ENCODE results near the gene TMEM140.

Gene TMEM140

GRCh38 chr7:135160098-135160857 is 12.4 kb downstream of the TMEM140 start:
- no peak overlapping the region for H3K4me3 ChIP-seq (ENCODE audit: low read length)
- H3K27me3 ChIP-seq (ENCODE audit: control insufficient read depth, insufficient read depth, low read length), result no peaks in the 10 kb centered on the region
- no peak overlapping the region for H3K9ac ChIP-seq (ENCODE audit: low read length)
- no peaks in the 10 kb centered on the region for H3K36me3 ChIP-seq (ENCODE audit: control insufficient read depth, insufficient read depth, low read length)
- no peaks in the 10 kb centered on the region for H3K9me3 ChIP-seq (ENCODE audit: control insufficient read depth, low read length)
- peaks cover 31% of the 10 kb centered on the region for H3K4me1 ChIP-seq (ENCODE audit: control insufficient read depth, insufficient read depth, low read length)

- H3K9ac ChIP-seq (ENCODE audit: low read length), result no peak overlapping the region
- H3K4me3 ChIP-seq (ENCODE audit: low read length), result no peak overlapping the region
- H3K9me3 ChIP-seq (ENCODE audit: control insufficient read depth, low read length), result no peaks in the 10 kb centered on the region
- no peaks in the 10 kb centered on the region for H3K36me3 ChIP-seq (ENCODE audit: control insufficient read depth, insufficient read depth, low read length)
- peaks cover 31% of the 10 kb centered on the region for H3K4me1 ChIP-seq (ENCODE audit: control insufficient read depth, insufficient read depth, low read length)
- no peaks in the 10 kb centered on the region for H3K27me3 ChIP-seq (ENCODE audit: control insufficient read depth, insufficient read depth, low read length)
Measured at GRCh38 chr7:135160858-135161653, 13.2 kb downstream of the TMEM140 start.

- no peaks in the 10 kb centered on the region for H3K36me3 ChIP-seq (ENCODE audit: control insufficient read depth, insufficient read depth, low read length)
- no peak overlapping the region for H3K4me3 ChIP-seq (ENCODE audit: low read length)
- no peak overlapping the region for H3K9ac ChIP-seq (ENCODE audit: low read length)
- H3K27me3 ChIP-seq (ENCODE audit: control insufficient read depth, insufficient read depth, low read length), result no peaks in the 10 kb centered on the region
- H3K4me1 ChIP-seq (ENCODE audit: control insufficient read depth, insufficient read depth, low read length), result peaks cover 31% of the 10 kb centered on the region
- no peaks in the 10 kb centered on the region for H3K9me3 ChIP-seq (ENCODE audit: control insufficient read depth, low read length)
Measured at GRCh38 chr7:135161669-135162068, 13.8 kb downstream of the TMEM140 start.

- H3K4me1 ChIP-seq (ENCODE audit: control insufficient read depth, insufficient read depth, low read length), result peaks cover 33% of the 10 kb centered on the region
- H3K36me3 ChIP-seq (ENCODE audit: control insufficient read depth, insufficient read depth, low read length), result no peaks in the 10 kb centered on the region
Measured at GRCh38 chr7:135162382-135163001, 14.6 kb downstream of the TMEM140 start.

GRCh38 chr7:135164357-135165061 is 16.6 kb downstream of the TMEM140 start:
- no peaks in the 10 kb centered on the region for H3K36me3 ChIP-seq (ENCODE audit: control insufficient read depth, insufficient read depth, low read length)
- no peaks in the 10 kb centered on the region for H3K27me3 ChIP-seq (ENCODE audit: control insufficient read depth, insufficient read depth, low read length)
- H3K9ac ChIP-seq (ENCODE audit: low read length), result no peak overlapping the region
- H3K4me1 ChIP-seq (ENCODE audit: control insufficient read depth, insufficient read depth, low read length), result peaks cover 49% of the 10 kb centered on the region
- no peak overlapping the region for H3K4me3 ChIP-seq (ENCODE audit: low read length)
- no peaks in the 10 kb centered on the region for H3K9me3 ChIP-seq (ENCODE audit: control insufficient read depth, low read length)

More at GRCh38 chr7:135162382-135163001, 14.6 kb downstream of the TMEM140 start:
- H3K27me3 ChIP-seq (ENCODE audit: control insufficient read depth, insufficient read depth, low read length), result no peaks in the 10 kb centered on the region
- no peaks in the 10 kb centered on the region for H3K9me3 ChIP-seq (ENCODE audit: control insufficient read depth, low read length)
- H3K4me3 ChIP-seq (ENCODE audit: low read length), result no peak overlapping the region
- no peak overlapping the region for H3K9ac ChIP-seq (ENCODE audit: low read length)

- H3K36me3 ChIP-seq (ENCODE audit: control insufficient read depth, insufficient read depth, low read length), result no peaks in the 10 kb centered on the region
- no peak overlapping the region for H3K9ac ChIP-seq (ENCODE audit: low read length)
- H3K4me1 ChIP-seq (ENCODE audit: control insufficient read depth, insufficient read depth, low read length), result peaks cover 39% of the 10 kb centered on the region
- no peak overlapping the region for H3K4me3 ChIP-seq (ENCODE audit: low read length)
- H3K9me3 ChIP-seq (ENCODE audit: control insufficient read depth, low read length), result no peaks in the 10 kb centered on the region
- no peaks in the 10 kb centered on the region for H3K27me3 ChIP-seq (ENCODE audit: control insufficient read depth, insufficient read depth, low read length)
Measured at GRCh38 chr7:135165862-135166261, 18.0 kb downstream of the TMEM140 start.

GRCh38 chr7:135166338-135166990 is 18.6 kb downstream of the TMEM140 start:
- no peak overlapping the region for H3K4me3 ChIP-seq (ENCODE audit: low read length)
- no peaks in the 10 kb centered on the region for H3K36me3 ChIP-seq (ENCODE audit: control insufficient read depth, insufficient read depth, low read length)
- no peaks in the 10 kb centered on the region for H3K27me3 ChIP-seq (ENCODE audit: control insufficient read depth, insufficient read depth, low read length)
- H3K9ac ChIP-seq (ENCODE audit: low read length), result no peak overlapping the region
- H3K9me3 ChIP-seq (ENCODE audit: control insufficient read depth, low read length), result no peaks in the 10 kb centered on the region
- H3K4me1 ChIP-seq (ENCODE audit: control insufficient read depth, insufficient read depth, low read length), result peaks cover 33% of the 10 kb centered on the region

- Histone ChIP-seq H3K9me3 (ENCODE audit: control insufficient read depth, low read length) (no peaks in the 10 kb centered on the region), H3K4me3 (ENCODE audit: low read length) (no peak overlapping the region), H3K27me3 (ENCODE audit: control insufficient read depth, insufficient read depth, low read length) (no peaks in the 10 kb centered on the region), H3K9ac (ENCODE audit: low read length) (no peak overlapping the region), H3K4me1 (ENCODE audit: control insufficient read depth, insufficient read depth, low read length) (peaks cover 24% of the 10 kb centered on the region), H3K36me3 (ENCODE audit: control insufficient read depth, insufficient read depth, low read length) (no peaks in the 10 kb centered on the region)
Measured at GRCh38 chr7:135167365-135167917, 19.6 kb downstream of the TMEM140 start.

- H3K9ac ChIP-seq (ENCODE audit: low read length), result no peak overlapping the region
- H3K36me3 ChIP-seq (ENCODE audit: control insufficient read depth, insufficient read depth, low read length), result no peaks in the 10 kb centered on the region
Measured at GRCh38 chr7:135168001-135168400, 20.1 kb downstream of the TMEM140 start.

GRCh38 chr7:135168489-135169140 is 20.7 kb downstream of the TMEM140 start:
- Histone ChIP-seq H3K36me3 (ENCODE audit: control insufficient read depth, insufficient read depth, low read length) (no peaks in the 10 kb centered on the region), H3K9ac (ENCODE audit: low read length) (no peak overlapping the region), H3K27me3 (ENCODE audit: control insufficient read depth, insufficient read depth, low read length) (no peaks in the 10 kb centered on the region), H3K4me3 (ENCODE audit: low read length) (no peak overlapping the region), H3K4me1 (ENCODE audit: control insufficient read depth, insufficient read depth, low read length) (peaks cover 24% of the 10 kb centered on the region), H3K9me3 (ENCODE audit: control insufficient read depth, low read length) (no peaks in the 10 kb centered on the region)

More at GRCh38 chr7:135168001-135168400, 20.1 kb downstream of the TMEM140 start:
- Histone ChIP-seq H3K4me1 (ENCODE audit: control insufficient read depth, insufficient read depth, low read length) (peaks cover 24% of the 10 kb centered on the region), H3K9me3 (ENCODE audit: control insufficient read depth, low read length) (no peaks in the 10 kb centered on the region), H3K4me3 (ENCODE audit: low read length) (no peak overlapping the region), H3K27me3 (ENCODE audit: control insufficient read depth, insufficient read depth, low read length) (no peaks in the 10 kb centered on the region)

Data from mucosa of stomach (tissue), 1 donor.